ENCODE results near the gene DRD3. TPM values are rescaled to one million over a fixed set of nuclear protein-coding genes. Genes with fewer than 3 reads are reported as not detected.

DRD3 gene
- total RNA-seq, 1 donor from 2014 or later, result not detected

GRCh38 chr3:114089675-114090074, 89.2 kb downstream of the DRD3 start:
- H3K36me3 ChIP-seq, result peaks cover 30% of the 10 kb centered on the region
- intact Hi-C loops (cut with DNase I), result no loop called here
- H3K4me3 ChIP-seq, result no peak overlapping the region
- no peak for ATAC-seq
- H3K4me1 ChIP-seq, result peaks cover 3% of the 10 kb centered on the region
- TF ChIP-seq CTCF (IDR thresholded peaks at IDR 0.05), result no peak
- H3K9me3 ChIP-seq, result no peaks in the 10 kb centered on the region
- H3K27ac ChIP-seq, result no peak overlapping the region
- H3K27me3 ChIP-seq, result no peaks in the 10 kb centered on the region
- no peak for DNase-seq

DNA sequence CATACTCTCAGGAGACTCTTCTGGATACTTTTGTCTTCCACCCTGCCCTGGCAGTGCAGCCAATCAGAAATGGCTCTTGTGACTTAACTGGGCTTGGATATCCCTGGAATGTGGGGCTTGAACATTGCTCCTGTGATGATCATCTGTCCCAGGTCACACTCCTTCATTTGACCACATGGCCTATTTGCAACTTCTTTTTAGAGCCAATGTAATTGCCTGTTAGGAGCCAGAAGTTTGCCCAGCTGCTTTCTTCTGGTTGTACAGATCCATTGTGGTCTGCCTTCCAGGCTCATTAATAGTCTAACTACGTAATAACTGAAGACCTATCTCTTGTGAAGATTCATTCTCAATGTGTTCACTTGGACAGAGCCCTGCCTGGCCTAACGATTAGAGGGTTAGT, 92.5 kb downstream of the DRD3 start:
- Histone ChIP-seq H3K4me3 (no peak overlapping the region), H3K9me3 (no peaks in the 10 kb centered on the region), H3K36me3 (peaks cover 50% of the 10 kb centered on the region), H3K27me3 (no peaks in the 10 kb centered on the region), H3K27ac (no peak overlapping the region), H3K4me1 (no peaks in the 10 kb centered on the region)
- no peak for TF ChIP-seq CTCF (IDR thresholded peaks at IDR 0.05)
- no peak for ATAC-seq
- DNase-seq, result no peak
- intact Hi-C loops (cut with DNase I), result no loop called here

- peaks cover 72% of the 10 kb centered on the region for H3K36me3 ChIP-seq
- no peak overlapping the region for H3K4me3 ChIP-seq
- no peaks in the 10 kb centered on the region for H3K9me3 ChIP-seq
- H3K27ac ChIP-seq, result no peak overlapping the region
- H3K27me3 ChIP-seq, result no peaks in the 10 kb centered on the region
- ATAC-seq (no peak), DNase-seq (no peak)
- peaks cover 8% of the 10 kb centered on the region for H3K4me1 ChIP-seq
- intact Hi-C loops (cut with DNase I), result no loop called here
- no peak for TF ChIP-seq CTCF (IDR thresholded peaks at IDR 0.05)
Measured at GRCh38 chr3:114083112-114083511, 95.7 kb downstream of the DRD3 start.

DNA sequence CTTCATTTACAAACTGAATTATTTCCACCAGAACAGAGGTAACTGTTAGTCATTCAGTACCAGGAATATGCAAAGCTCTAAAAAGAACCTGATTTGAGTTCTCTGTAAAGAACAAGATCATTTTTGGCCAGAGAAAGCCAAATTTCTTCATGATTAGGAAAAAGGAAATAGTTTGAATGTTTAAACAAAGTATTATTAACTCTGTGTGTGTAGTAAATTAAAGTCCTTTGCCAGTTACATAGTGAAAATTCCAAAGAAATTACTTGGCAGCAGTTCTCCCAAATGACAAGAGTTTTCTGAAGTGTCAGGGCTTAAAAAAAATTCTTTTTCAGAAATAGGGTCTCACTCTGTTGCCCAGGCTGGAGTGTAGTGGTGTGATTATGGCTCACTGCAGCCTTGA, 97.8 kb downstream of the DRD3 start:
- H3K36me3 ChIP-seq, result peaks cover 76% of the 10 kb centered on the region
- no peaks in the 10 kb centered on the region for H3K9me3 ChIP-seq
- no peak overlapping the region for H3K27ac ChIP-seq
- intact Hi-C loops (cut with DNase I), result no loop called here
- ATAC-seq (no peak), DNase-seq (no peak)
- H3K4me3 ChIP-seq, result no peak overlapping the region
- no peaks in the 10 kb centered on the region for H3K27me3 ChIP-seq
- TF ChIP-seq CTCF (IDR thresholded peaks at IDR 0.05), result no peak
- H3K4me1 ChIP-seq, result peaks cover 8% of the 10 kb centered on the region

DNA sequence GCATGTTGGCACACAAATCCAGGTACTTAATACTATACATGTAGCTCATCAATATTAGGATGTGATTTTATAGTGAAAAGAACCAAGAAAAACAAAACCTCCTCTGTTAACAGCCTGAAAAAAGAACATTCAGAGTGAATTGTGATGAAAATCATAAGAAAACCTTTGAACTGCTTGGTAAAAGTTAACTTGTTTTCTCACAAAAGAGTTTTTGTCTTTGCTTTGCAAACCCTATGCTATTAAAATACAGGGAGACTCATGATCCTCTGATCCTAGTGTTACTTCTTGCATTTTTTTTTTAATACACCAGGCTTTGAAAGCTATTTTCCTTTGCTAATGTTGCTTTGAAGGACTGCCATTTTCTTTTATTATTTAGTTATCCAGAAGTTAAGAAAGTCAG, 98.7 kb downstream of the DRD3 start:
- DNase-seq, result no peak
- H3K36me3 ChIP-seq, result peaks cover 76% of the 10 kb centered on the region
- no peak for TF ChIP-seq CTCF (IDR thresholded peaks at IDR 0.05)
- peaks cover 8% of the 10 kb centered on the region for H3K4me1 ChIP-seq
- no peak overlapping the region for H3K27ac ChIP-seq
- intact Hi-C loops (cut with DNase I), result no loop called here
- H3K9me3 ChIP-seq, result no peaks in the 10 kb centered on the region
- H3K4me3 ChIP-seq, result no peak overlapping the region
- H3K27me3 ChIP-seq, result no peaks in the 10 kb centered on the region
- no peak for ATAC-seq

DNA sequence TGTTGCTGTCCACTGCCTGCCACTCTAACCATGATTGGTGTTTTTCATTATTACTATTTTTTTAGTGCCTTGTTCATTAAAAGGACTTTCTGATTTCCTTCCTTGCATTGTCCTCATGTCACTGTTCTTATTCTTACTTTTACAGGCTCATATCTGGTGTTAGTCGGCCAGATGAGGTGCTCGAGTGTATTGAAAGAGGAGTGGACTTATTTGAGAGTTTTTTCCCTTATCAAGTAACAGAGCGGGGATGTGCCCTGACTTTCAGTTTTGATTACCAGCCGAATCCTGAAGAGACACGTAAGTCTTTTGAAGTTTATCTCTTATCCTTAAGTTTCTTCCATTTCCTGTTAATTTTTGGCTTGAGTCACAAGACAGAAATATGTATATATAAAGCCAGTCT, 99.1 kb downstream of the DRD3 start:
- intact Hi-C loops (cut with DNase I), result no loop called here
- H3K36me3 ChIP-seq, result peaks cover 76% of the 10 kb centered on the region
- ATAC-seq (no peak), DNase-seq (no peak)
- H3K27me3 ChIP-seq, result no peaks in the 10 kb centered on the region
- no peak for TF ChIP-seq CTCF (IDR thresholded peaks at IDR 0.05)
- no peak overlapping the region for H3K27ac ChIP-seq
- no peak overlapping the region for H3K4me3 ChIP-seq
- no peaks in the 10 kb centered on the region for H3K9me3 ChIP-seq
- H3K4me1 ChIP-seq, result peaks cover 8% of the 10 kb centered on the region

Measured in upper lobe of right lung (tissue), 1 donor.